Mesenchymal stem cell (in vitro differentiated cells and primary cell): ENCODE data around the gene PPM1N.

Source experiments
- DNase-seq: peaks from one replicate; pipeline ENCODE4 v3.0.0-alpha.2; 2013
- H2AFZ ChIP-seq: one replicate; pipeline ENCODE4 v1.6.1; 2013; ENCODE audit warnings: low read depth, mild to moderate bottlenecking, control low read depth, inconsistent platforms, low read length, moderate library complexity
- H2AK5ac ChIP-seq: 2 replicates; pipeline ENCODE4 v1.6.1; 2013; ENCODE audit warnings: low read length, moderate library complexity, mild to moderate bottlenecking, inconsistent platforms; ENCODE audit not compliant: severe bottlenecking
- H2BK120ac ChIP-seq: one replicate; pipeline ENCODE4 v1.6.1; 2013; ENCODE audit warnings: low read depth, mild to moderate bottlenecking, inconsistent platforms, low read length, moderate library complexity
- H2BK12ac ChIP-seq, 2 experiments: one replicate each; pipeline ENCODE4 v1.6.1; 2013; ENCODE audit warnings: inconsistent platforms in 2 of 2, low read length in 2 of 2, mild to moderate bottlenecking in 2 of 2, moderate library complexity in 2 of 2, control low read depth in 1 of 2
- H2BK15ac ChIP-seq: one replicate; pipeline ENCODE4 v1.6.1; 2013; ENCODE audit warnings: mild to moderate bottlenecking, low read depth, inconsistent platforms; ENCODE audit not compliant: poor library complexity, severe bottlenecking
- H2BK5ac ChIP-seq: 2 replicates; pipeline ENCODE4 v1.6.1; 2013; ENCODE audit warnings: low read depth, mild to moderate bottlenecking, low read length, control low read depth, inconsistent platforms; ENCODE audit not compliant: poor library complexity, severe bottlenecking
- H3K14ac ChIP-seq, 2 experiments: one replicate each; pipeline ENCODE4 v1.6.1; 2013; ENCODE audit warnings: inconsistent platforms in 2 of 2, low read length in 2 of 2, control low read depth in 1 of 2, mild to moderate bottlenecking in 1 of 2, moderate library complexity in 1 of 2
- H3K18ac ChIP-seq, 2 experiments: one replicate each; pipeline ENCODE4 v1.6.1; 2013; ENCODE audit warnings: inconsistent platforms in 2 of 2, low read length in 2 of 2, control low read depth in 1 of 2, low read depth in 1 of 2, mild to moderate bottlenecking in 1 of 2
- H3K23ac ChIP-seq, 2 experiments: one replicate each; pipeline ENCODE4 v1.6.1; 2013; ENCODE audit warnings: inconsistent platforms in 2 of 2, low read length in 2 of 2, mild to moderate bottlenecking in 2 of 2, moderate library complexity in 2 of 2, control low read depth in 1 of 2
- H3K27ac ChIP-seq: 2 replicates; pipeline ENCODE4 v1.5.1; 2013; ENCODE audit warnings: mild to moderate bottlenecking, moderate library complexity, low read length, control low read depth, inconsistent platforms; ENCODE audit not compliant: poor library complexity, severe bottlenecking
- H3K27me3 ChIP-seq, 2 experiments: 2 replicates each; pipeline versions ENCODE4 v1.6.1 to v1.7.0; 2013; ENCODE audit warnings: low read length in 2 of 2, mild to moderate bottlenecking in 2 of 2, moderate library complexity in 2 of 2, control low read depth in 1 of 2, inconsistent platforms in 1 of 2; ENCODE audit not compliant: control insufficient read depth in 1 of 2, insufficient read depth in 1 of 2
- H3K36me3 ChIP-seq, 2 experiments: 2 replicates each; pipeline versions ENCODE4 v1.6.1 to v1.7.0; 2013; ENCODE audit warnings: low read length in 2 of 2, control low read depth in 1 of 2, inconsistent platforms in 1 of 2, low read depth in 1 of 2, mild to moderate bottlenecking in 1 of 2; ENCODE audit not compliant: insufficient read depth in 2 of 2, control insufficient read depth in 1 of 2
- H3K4ac ChIP-seq, 2 experiments: one replicate each; pipeline ENCODE4 v1.6.1; 2013; ENCODE audit warnings: inconsistent platforms in 2 of 2, low read length in 2 of 2, mild to moderate bottlenecking in 2 of 2, moderate library complexity in 2 of 2, control low read depth in 1 of 2, low read depth in 1 of 2
- H3K4me1 ChIP-seq: 2 replicates; pipeline ENCODE4 v1.6.1; 2013; ENCODE audit warnings: low read depth, low read length, control low read depth; ENCODE audit not compliant: control insufficient read depth, insufficient read depth
- H3K4me2 ChIP-seq: 2 replicates; pipeline ENCODE4 v1.6.1; 2013; ENCODE audit warnings: low read length, mild to moderate bottlenecking, inconsistent platforms; ENCODE audit not compliant: poor library complexity, severe bottlenecking
- H3K4me3 ChIP-seq, 2 experiments: 2 replicates each; pipeline versions ENCODE4 v1.5.1 to v1.7.0; 2013; ENCODE audit warnings: low read length in 2 of 2, mild to moderate bottlenecking in 2 of 2, control low read depth in 1 of 2, low read depth in 1 of 2; ENCODE audit not compliant: insufficient read depth in 1 of 2
- H3K79me1 ChIP-seq: replicated peaks from 2 replicates; pipeline ENCODE4 v1.6.1; 2013; ENCODE audit warnings: mild to moderate bottlenecking, control low read depth, low read length, inconsistent platforms; ENCODE audit not compliant: poor library complexity, severe bottlenecking
- H3K9ac ChIP-seq: 2 replicates; pipeline ENCODE4 v1.7.0; 2013; ENCODE audit warnings: mild to moderate bottlenecking, low read length, moderate library complexity
- H3K9me3 ChIP-seq: 2 replicates; pipeline ENCODE4 v1.7.0; 2013; ENCODE audit warnings: mild to moderate bottlenecking, low read length; ENCODE audit not compliant: control insufficient read depth
- H4K8ac ChIP-seq: one replicate; pipeline ENCODE4 v1.6.1; 2013; ENCODE audit warnings: inconsistent platforms, mild to moderate bottlenecking, low read length, moderate library complexity
- H4K91ac ChIP-seq: one replicate; pipeline ENCODE4 v1.6.1; 2013; ENCODE audit warnings: mild to moderate bottlenecking, low read length, inconsistent platforms
- WGBS: methylation state at CpG from one replicate; pipeline ENCODE4 v1.1.7; 2013; ENCODE audit warnings: mixed read lengths; 5-methylcytosine and 5-hydroxymethylcytosine counted together

PPM1N gene

GRCh38 chr19:45517238-45517637, 19.0 kb downstream of the PPM1N start:
- no peak overlapping the region for H3K27ac ChIP-seq
- no peak overlapping the region for H2BK12ac ChIP-seq
- peaks cover 19% of the 10 kb centered on the region for H3K79me1 ChIP-seq
- no peak overlapping the region for H2BK15ac ChIP-seq
- H3K4ac ChIP-seq: no peak overlapping the region
- H3K23ac ChIP-seq: no peak overlapping the region
- H2BK5ac ChIP-seq: peak overlapping the region; percentile 10
- H3K14ac ChIP-seq: no peak overlapping the region
- no peak for DNase-seq
- peaks cover 23 to 74% of the 10 kb centered on the region in 2 experiments for H3K36me3 ChIP-seq
- no peak overlapping the region for H4K91ac ChIP-seq
- H3K4me2 ChIP-seq: no peak overlapping the region
- no peak overlapping the region for H3K9ac ChIP-seq
- no peak overlapping the region for H2BK120ac ChIP-seq
- no peak overlapping the region for H4K8ac ChIP-seq
- H3K4me1 ChIP-seq: peaks cover 18% of the 10 kb centered on the region
- no peak overlapping the region for H2AFZ ChIP-seq
- H3K27me3 ChIP-seq: no peaks in the 10 kb centered on the region
- H2AK5ac ChIP-seq: no peak overlapping the region
- 87% methylated on average over 7 of the region's 7 CpGs for WGBS
- H3K4me3 ChIP-seq: no peak overlapping the region
- H3K18ac ChIP-seq: no peak overlapping the region
- H3K9me3 ChIP-seq: no peaks in the 10 kb centered on the region

- Histone ChIP-seq H3K9me3 (no peaks in the 10 kb centered on the region), H3K4me1 (peaks cover 18% of the 10 kb centered on the region), H3K27ac (no peak overlapping the region), H3K27me3 (no peaks in the 10 kb centered on the region), H3K79me1 (peaks cover 23% of the 10 kb centered on the region), H4K91ac (no peak overlapping the region), H3K23ac (no peak overlapping the region), H2BK120ac (no peak overlapping the region), H2BK5ac (peak overlapping the region; percentile 10), H3K4me2 (no peak overlapping the region), H3K9ac (no peak overlapping the region), H3K18ac (no peak overlapping the region), H2AK5ac (no peak overlapping the region), H3K36me3 (peaks cover 26 to 79% of the 10 kb centered on the region in 2 experiments), H2AFZ (no peak overlapping the region), H3K4ac (no peak overlapping the region), H2BK15ac (no peak overlapping the region), H3K4me3 (no peak overlapping the region), H3K14ac (no peak overlapping the region), H4K8ac (no peak overlapping the region), H2BK12ac (no peak overlapping the region)
- DNase-seq: no peak
- 93% methylated on average over 46 of the region's 50 CpGs for WGBS
Observed at GRCh38 chr19:45517641-45518468, 19.6 kb downstream of the PPM1N start.

GRCh38 chr19:45518469-45518826, 20.2 kb downstream of the PPM1N start:
- Histone ChIP-seq H3K4me3 (no peak overlapping the region), H3K27me3 (no peaks in the 10 kb centered on the region), H3K9me3 (no peaks in the 10 kb centered on the region), H2BK5ac (no peak overlapping the region), H2AFZ (no peak overlapping the region), H3K36me3 (peaks cover 27 to 78% of the 10 kb centered on the region in 2 experiments), H3K79me1 (peaks cover 23% of the 10 kb centered on the region), H3K4me1 (peaks cover 18% of the 10 kb centered on the region), H4K8ac (no peak overlapping the region), H3K4me2 (no peak overlapping the region), H2BK12ac (no peak overlapping the region), H3K14ac (no peak overlapping the region), H3K4ac (no peak overlapping the region), H2AK5ac (no peak overlapping the region), H3K23ac (no peak overlapping the region), H3K9ac (no peak overlapping the region), H3K27ac (no peak overlapping the region), H4K91ac (no peak overlapping the region), H2BK15ac (no peak overlapping the region), H3K18ac (no peak overlapping the region), H2BK120ac (no peak overlapping the region)
- no peak for DNase-seq
- 90% methylated on average over 7 of the region's 7 CpGs for WGBS

GRCh38 chr19:45522010-45522941, 24.0 kb downstream of the PPM1N start:
- Histone ChIP-seq H4K91ac (no peak overlapping the region), H2BK120ac (no peak overlapping the region), H3K23ac (peak overlapping the region in 1 of 2 experiments; percentile 37), H3K9ac (no peak overlapping the region), H3K27ac (peak overlapping the region; percentile 3), H2BK15ac (no peak overlapping the region), H2AFZ (no peak overlapping the region), H3K4me3 (no peak overlapping the region), H3K14ac (no peak overlapping the region), H4K8ac (no peak overlapping the region), H3K9me3 (no peaks in the 10 kb centered on the region), H3K18ac (no peak overlapping the region), H2AK5ac (no peak overlapping the region), H3K27me3 (no peaks in the 10 kb centered on the region), H3K36me3 (peaks cover 62 to 81% of the 10 kb centered on the region in 2 experiments), H2BK12ac (no peak overlapping the region), H3K4me1 (peaks cover 5% of the 10 kb centered on the region), H3K4me2 (no peak overlapping the region), H3K4ac (no peak overlapping the region), H3K79me1 (peaks cover 27% of the 10 kb centered on the region), H2BK5ac (no peak overlapping the region)
- 97% methylated on average over 19 of the region's 24 CpGs for WGBS
- no peak for DNase-seq
